ENCODE results near the gene ZNF497.
A peak's percentile ranks its signal among the peaks of the same experiment; 100 is the strongest.
"Not testable (repeated sequence)": the region's sequence is repeated elsewhere in the genome, so short reads cannot be mapped to it uniquely, and the experiment has no call there.

The ZNF497 gene

DNA sequence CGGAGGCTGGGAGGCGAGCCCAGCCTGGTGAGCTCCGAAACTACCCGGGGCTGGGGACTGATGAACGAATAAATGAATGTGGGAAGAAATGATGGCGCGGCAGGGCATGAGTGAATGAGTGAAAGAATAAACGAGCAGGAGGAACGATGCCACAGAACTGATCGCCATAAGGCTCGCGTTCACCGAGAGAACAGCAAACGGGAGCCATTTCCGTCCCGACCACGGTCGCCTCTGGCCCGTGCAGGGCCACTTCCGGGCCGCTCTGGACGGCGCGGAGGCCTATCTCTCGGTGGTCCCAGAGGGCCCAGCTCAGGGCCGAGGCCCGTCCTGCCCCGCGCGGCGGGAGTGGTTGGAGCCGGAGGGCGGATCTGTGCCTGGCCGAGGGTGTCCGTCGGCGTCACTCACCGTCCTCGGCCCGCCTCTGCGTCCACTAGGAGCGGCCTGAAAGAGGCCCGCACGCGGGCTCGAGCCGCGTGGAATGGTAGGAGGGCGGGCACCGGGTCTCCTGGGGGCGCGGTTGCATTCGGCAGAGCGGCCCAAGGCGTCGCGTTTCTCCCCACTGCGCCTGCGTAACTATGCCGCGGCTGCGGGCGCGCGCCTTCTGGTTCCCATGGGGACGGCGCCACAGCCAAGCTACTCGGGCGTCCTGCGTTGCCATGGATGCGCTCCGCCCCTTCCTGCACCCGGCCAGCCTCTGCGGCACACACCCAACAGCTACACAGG lies at the start of gene ZNF497:
Gene ZNF497 (minus strand): TSS at position 480 of the 723 bp plus-strand sequence. CDS start 5,116 bp downstream, outside the sequence.
- peak; percentile 95 for DNase-seq

DNA sequence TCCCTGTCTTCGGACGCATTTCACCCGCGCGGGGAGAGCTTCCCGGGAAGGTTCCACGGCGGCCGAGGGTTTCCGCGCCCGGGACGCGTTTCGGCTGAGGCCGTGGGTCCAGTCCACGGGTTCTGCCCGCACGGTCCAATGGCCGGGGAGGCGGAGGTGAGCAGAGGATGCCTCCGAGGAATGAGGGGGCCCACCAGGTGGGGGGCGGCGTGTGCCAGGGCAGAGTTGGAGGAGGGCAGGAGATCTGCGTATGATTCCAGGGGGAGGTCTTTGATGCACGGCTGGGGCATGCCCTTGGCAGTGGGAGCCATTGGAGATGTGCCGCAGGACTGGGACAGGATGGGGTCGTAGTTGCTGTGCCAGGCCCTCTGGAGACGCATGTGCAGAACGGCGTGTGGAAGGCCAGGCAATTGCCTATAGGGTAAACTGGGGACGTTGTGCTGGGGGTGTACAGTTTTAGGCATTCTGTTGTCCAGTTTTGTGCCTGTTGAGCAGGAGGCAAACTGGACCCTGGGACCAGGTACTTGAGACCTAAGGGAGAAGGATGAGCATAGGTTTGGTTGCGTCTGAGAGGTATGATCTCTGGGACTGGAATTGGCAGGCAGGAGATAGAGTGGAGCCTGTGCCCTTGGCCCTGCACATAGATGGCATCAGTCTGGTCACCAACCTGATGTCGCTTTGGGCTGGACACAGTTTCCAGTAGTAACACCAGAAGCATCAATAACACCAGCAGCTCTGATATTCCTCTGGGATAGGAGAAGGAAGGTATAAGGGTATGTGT lies 46.6 kb upstream of the ZNF497 start:
- DNase-seq = no peak

GRCh38 chr19:58408152-58409009 lies 45.8 kb upstream of the ZNF497 start, which contains the start of gene ZNF584:
Gene ZNF584, plus strand, starts transcription at chr19:58408649. Its CDS starts 499 bp downstream, at chr19:58409148.
- DNase-seq = peak; percentile 95

DNA sequence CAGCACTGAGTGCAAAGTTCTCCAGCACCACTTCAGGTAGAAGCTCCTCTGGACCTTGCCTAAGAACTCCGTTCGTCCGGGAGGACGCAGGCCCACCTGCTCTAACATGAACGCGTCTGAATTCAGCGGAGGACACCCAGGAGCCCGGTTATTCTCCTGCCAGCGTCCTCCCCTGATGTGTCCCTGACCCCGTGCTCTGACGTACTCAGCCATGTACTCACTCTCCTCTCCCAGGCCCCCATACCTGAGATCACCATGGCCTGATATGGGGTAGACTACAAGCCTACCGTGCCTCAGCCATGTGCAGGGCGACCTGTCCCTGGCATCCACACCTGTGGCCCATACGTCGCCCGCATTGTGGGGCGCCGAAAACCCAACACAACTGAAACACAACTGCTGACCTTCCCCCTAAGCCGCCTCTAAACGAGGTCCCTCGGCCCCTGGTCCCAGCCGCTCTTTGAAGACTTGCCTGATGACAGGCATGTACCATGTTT lies 45.2 kb upstream of the ZNF497 start:
- no peak for DNase-seq

DNA sequence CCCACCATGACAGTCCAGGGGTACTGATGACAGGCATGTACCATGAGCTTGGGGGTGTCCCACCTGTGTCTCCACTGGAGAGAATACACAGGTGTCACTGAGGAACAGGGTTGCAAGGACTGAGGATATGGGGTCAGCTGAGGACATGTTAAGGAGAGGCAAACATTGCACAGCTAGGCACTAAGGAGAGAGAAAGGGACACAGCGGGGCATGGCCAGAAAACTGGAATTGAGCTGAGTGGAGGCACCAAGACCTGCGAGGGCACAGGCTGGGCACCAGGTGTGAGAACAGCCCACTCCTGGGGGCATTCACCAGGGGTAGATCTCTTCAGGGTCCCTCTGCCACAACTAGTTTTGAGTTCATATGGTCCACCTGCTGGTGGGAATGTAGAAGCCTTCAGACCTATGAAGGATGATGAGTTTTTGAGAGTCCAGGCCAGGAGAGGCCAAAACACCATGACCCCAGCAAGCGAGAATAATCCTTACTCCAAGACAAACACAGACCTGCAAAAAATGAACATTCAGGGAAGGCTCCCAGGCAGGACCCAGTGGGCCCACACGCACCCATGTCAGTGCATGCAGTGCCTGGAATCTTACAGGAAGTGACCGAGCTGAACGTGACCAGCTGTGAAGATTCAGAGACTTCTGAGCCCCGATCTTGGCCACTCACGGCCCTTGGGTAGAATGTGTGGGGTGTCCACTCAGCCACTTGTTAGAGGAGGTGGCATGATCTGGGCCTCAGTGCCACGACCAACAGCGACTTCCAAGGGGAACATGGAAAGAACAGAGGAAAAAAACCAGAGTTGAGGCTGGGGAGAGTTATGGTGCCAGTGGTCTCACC lies 44.5 kb upstream of the ZNF497 start:
- no peak for DNase-seq

DNA sequence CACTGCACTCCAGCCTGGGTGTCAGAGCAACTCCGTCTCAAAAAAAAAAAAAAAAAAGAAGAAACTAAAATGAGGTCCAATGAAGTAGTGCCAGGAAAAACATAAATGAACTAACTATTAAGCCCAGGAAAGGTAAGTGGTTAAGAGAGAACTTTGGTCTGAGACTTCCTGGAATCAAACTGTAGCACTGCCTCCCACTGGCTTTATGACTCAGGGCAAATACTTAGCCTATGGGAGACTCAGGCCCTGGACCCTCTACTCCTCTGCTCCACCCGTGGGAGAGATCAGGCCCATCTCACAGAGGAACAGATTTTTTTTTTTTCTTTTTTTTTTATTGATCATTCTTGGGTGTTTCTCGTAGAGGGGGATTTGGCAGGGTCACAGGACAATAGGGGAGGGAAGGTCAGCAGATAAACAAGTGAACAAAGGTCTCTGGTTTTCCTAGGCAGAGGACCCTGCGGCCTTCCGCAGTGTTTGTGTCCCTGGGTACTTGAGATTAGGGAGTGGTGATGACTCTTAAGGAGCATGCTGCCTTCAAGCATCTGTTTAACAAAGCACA lies 41.4 kb upstream of the ZNF497 start:
- not testable (repeated sequence) for DNase-seq

GRCh38 chr19:58401840-58402421 lies 39.4 kb upstream of the ZNF497 start:
- DNase-seq = no peak

GRCh38 chr19:58400916-58401839 lies 38.6 kb upstream of the ZNF497 start:
- peak; percentile 99 for DNase-seq

- peak; percentile 29 for DNase-seq
Measured at GRCh38 chr19:58400316-58400915, 37.9 kb upstream of the ZNF497 start.

DNA sequence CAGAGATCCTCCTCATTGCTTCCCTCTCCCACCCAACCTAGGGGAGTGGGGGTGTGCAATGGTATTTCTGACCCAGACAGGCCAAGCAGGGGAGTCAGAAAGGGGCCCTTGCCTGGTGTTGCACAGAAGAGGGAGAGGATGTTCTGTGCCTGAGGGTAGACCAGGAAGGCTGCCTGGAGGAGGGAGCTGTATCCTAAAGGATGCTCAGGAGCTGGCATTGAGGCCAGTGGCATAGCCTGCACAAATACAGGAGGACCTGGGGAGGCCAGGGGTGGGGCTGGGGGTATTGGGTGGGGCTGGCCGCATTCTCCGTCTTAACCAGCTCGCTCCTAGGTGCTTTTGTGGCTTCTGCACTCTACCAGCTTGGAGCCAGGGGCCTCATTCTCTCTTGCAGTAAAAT lies 37.4 kb upstream of the ZNF497 start:
- DNase-seq = no peak

- no peak for DNase-seq
Measured at GRCh38 chr19:58398545-58398944, 36.0 kb upstream of the ZNF497 start.

- DNase-seq = no peak
Measured at GRCh38 chr19:58398087-58398486, 35.5 kb upstream of the ZNF497 start.

- DNase-seq = no peak
Measured at GRCh38 chr19:58397533-58398037, 35.0 kb upstream of the ZNF497 start.

DNA sequence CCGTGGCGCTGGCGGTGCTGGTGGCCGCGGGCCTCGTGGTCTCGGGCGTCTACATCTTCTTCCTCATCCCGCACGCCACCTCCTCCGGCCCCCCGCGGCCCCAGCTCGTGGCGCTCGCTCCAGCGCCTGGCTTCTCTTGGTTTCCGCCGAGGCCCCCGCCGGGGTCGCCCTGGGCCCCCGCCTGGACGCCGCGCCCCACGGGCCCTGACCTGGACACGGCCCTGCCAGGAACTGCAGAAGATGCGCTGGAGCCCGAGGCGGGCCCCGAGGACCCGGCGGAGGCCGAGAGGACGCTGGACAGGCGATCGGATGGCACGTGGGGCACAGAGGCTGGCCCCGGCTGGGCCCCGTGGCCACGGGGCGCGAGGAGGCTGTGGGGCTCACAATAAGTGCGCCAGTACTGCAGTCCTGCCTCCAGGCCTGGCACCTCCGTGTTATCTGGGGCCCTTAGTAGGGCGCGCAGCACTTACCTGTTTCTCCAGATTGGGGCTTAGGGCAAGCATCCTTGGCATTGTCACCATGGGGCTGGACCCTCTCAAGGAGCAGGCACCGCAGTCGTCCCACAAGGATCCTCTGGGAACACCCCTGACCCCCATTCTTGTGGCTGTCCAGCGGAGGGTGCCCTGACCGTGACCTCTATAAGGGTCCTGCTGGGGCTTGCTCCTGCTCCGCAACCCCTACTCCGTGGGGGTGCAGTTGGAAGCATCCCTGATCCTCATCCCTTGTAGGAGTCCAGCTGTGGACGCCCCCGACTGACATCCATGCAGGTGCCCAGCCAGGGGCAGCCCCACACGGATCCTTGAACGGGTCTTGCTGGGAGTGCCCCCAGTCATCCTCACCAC lies 34.4 kb upstream of the ZNF497 start:
- no peak for DNase-seq

- DNase-seq = no peak
Measured at GRCh38 chr19:58395979-58396627, 33.6 kb upstream of the ZNF497 start.

DNA sequence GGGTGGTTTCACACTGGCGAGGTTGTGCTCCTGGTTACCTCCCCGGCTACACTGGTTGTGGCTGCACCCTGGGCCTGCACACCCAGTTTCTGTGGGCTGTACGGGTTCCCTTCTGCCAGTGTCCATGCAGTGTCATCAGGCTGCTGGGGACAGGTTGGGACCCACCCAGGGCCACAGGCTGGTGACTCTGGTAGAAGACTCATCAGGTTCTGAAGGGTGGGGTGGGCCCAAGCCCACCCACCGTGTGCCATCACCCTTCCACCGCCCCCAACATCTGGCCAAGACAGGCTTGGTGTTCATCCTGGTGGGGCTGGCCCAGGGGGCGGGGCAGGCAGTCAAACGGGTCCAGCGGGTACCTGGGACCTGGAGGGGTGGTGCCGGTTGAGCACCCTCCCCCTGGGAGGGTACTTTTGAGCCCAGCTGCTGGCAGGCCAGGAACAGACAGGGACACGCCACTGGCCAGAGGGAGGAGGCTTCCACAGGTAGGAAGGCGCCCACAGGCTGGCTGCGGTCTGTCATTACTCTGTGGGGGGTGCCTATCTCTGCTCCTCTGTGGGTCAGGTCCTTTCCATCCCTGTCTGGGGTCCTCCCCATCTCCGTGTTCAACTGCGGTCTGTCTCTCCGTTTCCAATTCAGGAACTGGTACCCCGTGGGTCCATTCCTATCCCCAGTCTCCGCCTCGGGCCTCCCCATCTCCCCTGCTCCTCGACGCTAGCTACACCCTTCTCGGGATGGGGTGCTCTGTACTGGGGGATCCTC lies 32.8 kb upstream of the ZNF497 start, which contains the start of gene RNF225:
Gene RNF225 (plus strand): TSS at position 437 of the 759 bp plus-strand sequence. CDS start 434 bp downstream, outside the sequence.
- no peak for DNase-seq

GRCh38 chr19:58394821-58395219 lies 32.3 kb upstream of the ZNF497 start:
- no peak for DNase-seq

Data from NCI-H774 (cell line).